HEK293T (cell line): ENCODE data around the gene CARD11.

ENCODE experiments used
- ARNT ChIP-seq: fragments of 450-650 bp; IDR thresholded peaks from 2 replicates; pipeline ENCODE4 v1.6.1; 2017; ENCODE audit warnings: mild to moderate bottlenecking
- ELF4 ChIP-seq: fragments of 450-650 bp; IDR thresholded peaks from 2 replicates; pipeline ENCODE4 v1.6.1; 2017; ENCODE audit warnings: antibody characterized with exemption
- FOXM1 ChIP-seq: fragments of 450-650 bp; IDR thresholded peaks from 2 replicates; pipeline ENCODE4 v1.6.1; 2017; ENCODE audit warnings: mild to moderate bottlenecking, borderline replicate concordance
- L3MBTL2 ChIP-seq: fragments of 450-650 bp; conservative IDR thresholded peaks from 2 replicates; pipeline ENCODE4 v1.6.1; 2016; ENCODE audit warnings: mild to moderate bottlenecking
- NFRKB ChIP-seq: fragments of 450-650 bp; IDR thresholded peaks from 2 replicates; pipeline ENCODE4 v1.6.1; 2016; ENCODE audit warnings: mild to moderate bottlenecking, moderate library complexity
- PKNOX1 ChIP-seq: fragments of 450-650 bp; IDR thresholded peaks from 2 replicates; pipeline ENCODE4 v1.6.1; 2016
- SP1 ChIP-seq: fragments of 450-650 bp; IDR thresholded peaks from 2 replicates; pipeline ENCODE4 v1.6.1; 2017
- TARDBP ChIP-seq: fragments of 450-650 bp; IDR thresholded peaks from 2 replicates; pipeline ENCODE4 v1.6.1; 2016

GRCh38 chr7:2864999-2865670 is 178.5 kb downstream of the CARD11 start:
- TF ChIP-seq ELF4 = no peak
- no peak for TF ChIP-seq L3MBTL2
- no peak for TF ChIP-seq PKNOX1
- no peak for TF ChIP-seq SP1
- TF ChIP-seq ARNT = no peak
- no peak for TF ChIP-seq FOXM1
- TF ChIP-seq NFRKB = no peak
- TF ChIP-seq TARDBP = no peak
